B cell (primary cell): ENCODE measurements around the gene STAM.

Source experiments
- CTCF ChIP-seq: fragments of 200-600 bp; IDR thresholded peaks from one replicate; pipeline ENCODE4 v1.8.0; 2022; ENCODE audit warnings: antibody characterized with exemption, mild to moderate bottlenecking
- EZH2 ChIP-seq: IDR thresholded peaks from 2 replicates; pipeline ENCODE4 v1.6.1; 2012; ENCODE audit warnings: borderline replicate concordance, low read depth, mild to moderate bottlenecking, moderate library complexity, low read length; ENCODE audit not compliant: insufficient read depth, poor library complexity, severe bottlenecking

DNA sequence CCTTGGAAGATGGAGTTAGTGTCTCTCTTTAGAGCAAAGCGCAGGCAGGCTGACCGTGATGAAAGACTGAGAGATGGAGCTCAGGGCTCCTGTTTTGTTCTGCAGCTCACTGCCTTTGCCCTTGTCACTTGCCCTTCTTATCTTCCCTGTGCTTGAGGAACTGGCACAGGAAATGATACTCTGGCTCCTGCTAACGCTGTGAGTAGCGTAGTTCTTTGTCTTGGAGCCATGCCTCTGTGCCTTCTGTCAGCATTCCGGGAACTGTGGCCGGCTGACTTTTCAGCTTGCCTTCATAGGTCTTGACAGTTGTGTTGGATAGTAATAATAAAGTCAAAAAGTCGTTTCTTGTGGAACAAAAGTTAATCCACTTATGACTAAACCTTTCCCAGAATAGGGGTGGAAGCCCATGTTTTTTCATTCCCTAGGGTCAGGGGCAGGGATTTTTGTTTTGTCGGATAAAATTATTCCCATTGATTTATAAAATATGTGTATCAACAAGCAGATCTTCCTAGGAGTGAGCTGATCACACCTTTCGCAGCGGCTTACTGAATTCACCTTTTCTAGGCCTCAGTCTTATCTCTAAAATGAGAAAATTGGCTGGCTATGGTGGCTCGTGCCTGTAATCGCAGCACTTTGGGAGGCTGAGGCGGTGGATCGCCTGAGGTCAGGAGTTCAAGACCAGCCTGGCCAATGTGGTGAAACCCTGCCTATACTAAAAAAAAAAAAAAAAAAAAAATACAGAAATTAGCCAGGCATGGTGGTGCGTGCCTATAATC lies 91.4 kb downstream of the STAM start:
- no peak for TF ChIP-seq CTCF
- no peak for TF ChIP-seq EZH2
